Activated T-cell treated with anti-CD3 and anti-CD28 coated beads for 48 hours (primary cell): ENCODE data around the gene TCERG1L.
"Not testable (repeated sequence)": the region's sequence is repeated elsewhere in the genome, so short reads cannot be mapped to it uniquely, and the experiment has no call there.

ENCODE experiments used
- DNase-seq: peaks from one replicate; pipeline ENCODE4 v3.0.0-alpha.2; 2020; ENCODE audit warnings: low read depth

TCERG1L gene

DNA sequence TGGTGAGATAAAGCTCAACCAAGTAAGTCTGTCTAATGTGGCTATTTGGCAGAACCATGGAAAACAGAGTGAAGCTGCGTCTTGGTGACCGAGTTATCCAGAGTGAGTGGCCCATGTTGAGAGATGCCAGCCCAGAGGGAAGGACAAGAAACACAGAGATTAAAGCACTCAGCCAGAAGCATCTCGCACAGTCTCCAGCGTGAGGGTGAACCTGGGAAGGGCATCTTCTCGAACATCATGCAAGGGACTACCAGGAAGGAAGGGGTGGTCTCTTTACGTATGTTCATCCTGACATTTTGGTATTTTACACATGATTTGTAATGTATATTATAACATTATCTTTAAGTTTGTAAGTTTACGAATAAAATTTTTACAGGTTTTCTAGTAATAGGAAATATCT, 146.4 kb downstream of the TCERG1L start:
- no peak for DNase-seq

DNA sequence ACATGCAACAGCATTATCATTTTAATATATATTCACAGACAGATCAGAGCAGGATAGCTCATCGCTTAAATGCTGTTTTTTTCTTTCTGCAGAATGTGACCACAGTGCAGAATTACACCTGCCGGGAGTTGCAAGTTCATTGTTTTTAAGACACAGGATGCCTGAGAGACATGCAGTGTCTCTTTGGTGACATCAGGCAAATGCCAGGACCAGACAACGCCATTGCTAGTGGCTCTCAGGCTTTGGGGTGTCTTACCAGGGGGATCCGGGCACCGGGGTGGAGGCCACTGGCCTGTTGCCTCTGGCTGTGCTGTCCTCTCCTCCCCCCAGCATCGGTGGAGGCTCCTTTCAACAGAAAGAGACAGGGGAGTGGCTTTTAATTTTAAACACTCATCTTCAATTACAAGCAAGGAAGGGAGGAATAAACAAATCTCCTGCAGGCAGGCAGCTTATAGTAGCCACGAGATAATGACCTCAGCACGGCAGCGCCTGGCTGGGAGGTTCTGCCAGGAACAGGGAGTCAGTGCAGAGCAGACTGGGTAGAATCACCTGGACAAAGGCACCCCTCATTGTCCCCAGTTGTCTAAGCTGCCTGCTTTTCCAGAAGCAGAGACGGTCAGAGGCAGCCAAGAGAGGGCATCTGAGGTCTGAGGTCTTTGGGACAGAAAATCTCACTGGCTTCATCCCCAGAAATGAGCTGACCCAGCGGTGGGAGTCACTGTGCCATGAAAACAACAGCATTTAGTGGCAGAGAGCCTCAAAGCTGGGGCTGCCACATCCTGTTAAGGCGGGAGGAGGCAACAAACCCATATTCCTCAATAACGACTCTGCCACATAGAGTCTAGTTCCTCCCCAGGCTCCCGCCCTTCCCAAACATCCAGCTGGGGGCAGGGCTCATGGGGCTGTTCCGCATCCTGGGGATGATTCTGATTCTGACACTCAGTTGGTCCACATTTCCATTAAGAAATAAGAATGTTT, 148.4 kb downstream of the TCERG1L start:
- no peak for DNase-seq

DNA sequence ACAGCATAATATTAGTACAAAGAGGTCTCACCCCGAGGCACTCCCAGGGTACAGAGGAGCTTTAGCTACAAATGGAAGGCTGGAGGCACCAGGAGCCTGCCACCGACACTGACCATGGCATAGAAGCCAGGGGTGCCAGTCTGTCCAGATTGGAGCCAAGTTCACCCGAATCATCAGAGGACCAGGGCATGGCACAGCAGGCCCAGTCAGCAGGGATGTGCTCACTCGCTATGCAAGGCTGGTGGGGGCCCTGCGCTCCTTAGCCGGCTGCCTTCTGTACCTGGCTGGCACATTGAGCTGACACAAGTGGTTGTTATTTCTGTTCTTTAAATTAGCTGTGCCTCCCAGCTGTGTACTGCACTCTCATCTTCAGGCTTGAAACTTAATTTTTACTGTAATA, 149.3 kb downstream of the TCERG1L start:
- DNase-seq, result no peak

DNA sequence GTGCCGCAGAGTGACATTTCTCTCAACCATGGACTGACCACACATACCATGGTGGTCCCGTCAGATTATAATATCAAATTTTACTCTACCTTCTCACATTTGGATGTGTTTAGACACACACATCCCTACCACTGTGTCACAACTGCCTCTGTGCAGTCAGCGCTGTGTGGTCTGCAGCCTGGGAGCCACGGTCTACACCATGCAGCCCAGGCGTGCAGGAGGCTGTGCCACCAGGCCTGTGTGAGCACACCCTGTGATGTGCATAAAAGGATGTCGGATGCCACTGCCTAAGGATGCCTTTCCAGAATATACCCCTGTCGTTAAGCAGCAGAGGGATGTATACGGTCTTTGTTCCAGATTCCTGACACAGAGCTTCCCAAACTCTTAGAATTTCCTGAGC, 150.4 kb downstream of the TCERG1L start:
- DNase-seq, result no peak

DNA sequence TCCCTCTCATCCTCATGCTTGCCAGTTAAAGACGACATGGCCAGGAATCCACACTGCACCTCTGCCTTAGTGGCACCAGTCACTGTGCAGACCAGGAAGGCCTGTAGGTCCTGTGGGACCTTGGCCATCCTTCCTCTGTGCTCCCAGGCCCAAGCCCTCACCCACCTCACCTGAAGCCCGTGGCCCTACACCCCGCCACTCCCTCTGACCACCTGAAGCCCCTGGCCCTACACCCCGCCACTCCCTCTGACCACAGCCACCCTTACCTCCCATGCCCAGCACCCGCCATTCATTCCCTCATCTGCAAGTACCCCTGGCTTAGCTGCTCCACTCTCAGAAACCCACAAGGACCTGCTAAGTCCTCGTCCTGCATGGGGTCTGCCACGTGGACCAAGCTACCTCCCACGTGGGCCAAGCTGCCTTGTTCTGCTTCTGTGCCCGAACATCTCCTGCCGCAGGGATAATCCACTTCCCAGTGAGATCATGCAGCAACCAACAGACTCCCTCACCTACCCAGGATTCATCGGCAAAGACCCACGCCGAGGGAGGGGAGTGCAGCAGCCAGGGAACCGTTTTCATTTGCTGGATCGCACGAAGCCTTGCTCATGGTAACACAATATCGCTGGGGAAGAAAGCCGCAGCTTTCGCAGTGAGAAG, 151.2 kb downstream of the TCERG1L start:
- no peak for DNase-seq

DNA sequence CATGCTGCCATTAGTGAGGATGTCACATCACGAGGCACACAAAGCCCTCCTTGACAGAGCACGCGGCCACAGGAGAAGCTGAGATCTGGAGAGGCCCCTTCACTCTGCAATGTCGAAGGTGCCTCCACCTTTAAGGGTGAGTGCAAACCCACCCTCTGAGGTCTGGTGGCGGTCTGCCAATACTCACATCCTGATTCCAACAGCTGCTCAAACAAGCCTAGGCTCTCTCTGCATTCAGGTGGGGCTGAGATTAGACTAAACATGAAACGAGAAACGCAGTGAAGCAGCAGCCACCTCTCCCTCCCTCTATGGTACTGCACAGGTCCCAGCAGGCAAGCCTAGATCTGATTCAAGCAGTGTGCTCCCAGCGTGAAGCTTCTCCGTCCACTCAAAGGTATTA, 151.8 kb downstream of the TCERG1L start:
- DNase-seq, result no peak

DNA sequence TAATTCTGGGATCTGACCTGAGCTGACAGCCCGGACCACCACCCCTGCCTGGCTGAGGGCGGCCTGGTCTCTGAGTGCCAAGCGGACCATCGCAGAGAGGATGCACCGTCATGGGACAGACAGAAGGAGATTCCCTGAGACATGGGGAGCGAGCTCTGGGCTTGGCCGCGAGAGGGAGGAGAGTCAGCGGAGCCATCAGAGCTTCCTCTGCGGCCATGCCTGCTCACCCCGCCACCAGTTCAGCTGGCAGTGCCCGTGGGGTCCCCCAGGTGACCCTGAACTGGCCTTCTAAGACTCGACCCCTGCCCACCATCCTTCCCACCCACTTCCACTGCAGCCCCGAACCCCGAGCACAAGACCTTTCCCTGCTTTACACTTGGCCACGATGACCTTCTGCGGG, 152.8 kb downstream of the TCERG1L start:
- no peak for DNase-seq

DNA sequence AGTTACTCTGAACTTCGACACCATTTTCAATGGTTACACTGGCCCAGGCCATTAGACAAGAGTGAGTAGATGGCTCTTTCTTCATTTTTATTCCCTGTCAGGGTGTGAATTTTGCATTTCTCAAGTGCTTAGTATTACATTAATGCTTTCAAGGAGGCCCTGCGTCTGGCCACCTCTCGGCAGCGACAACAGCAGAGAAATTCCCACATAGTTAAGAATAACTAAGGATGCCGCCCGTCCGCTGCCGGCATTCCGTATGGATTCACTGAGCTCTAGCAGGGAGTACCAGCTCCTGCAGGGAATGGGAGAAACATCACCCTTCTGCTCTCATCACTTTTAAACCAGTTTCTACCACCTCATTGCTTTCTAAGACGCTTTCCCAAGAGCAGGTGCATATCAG, 153.6 kb downstream of the TCERG1L start:
- no peak for DNase-seq

DNA sequence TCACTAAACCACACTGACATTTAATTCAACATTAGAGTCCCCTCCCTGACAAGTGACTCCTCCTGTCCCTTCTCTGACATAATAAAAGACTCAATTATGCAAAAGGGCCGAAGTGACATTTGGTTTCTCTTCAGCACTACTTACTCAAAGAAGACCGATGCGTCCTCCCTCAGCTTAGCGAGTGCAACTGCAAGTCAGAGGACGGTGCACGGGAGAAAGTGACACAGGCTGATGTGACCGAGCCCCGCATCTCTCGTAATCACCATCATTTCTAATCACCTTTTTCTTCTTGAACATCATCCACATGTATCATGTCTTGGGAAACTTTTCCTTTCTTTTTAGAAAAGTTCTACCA, 155.7 kb downstream of the TCERG1L start:
- DNase-seq, result no peak

DNA sequence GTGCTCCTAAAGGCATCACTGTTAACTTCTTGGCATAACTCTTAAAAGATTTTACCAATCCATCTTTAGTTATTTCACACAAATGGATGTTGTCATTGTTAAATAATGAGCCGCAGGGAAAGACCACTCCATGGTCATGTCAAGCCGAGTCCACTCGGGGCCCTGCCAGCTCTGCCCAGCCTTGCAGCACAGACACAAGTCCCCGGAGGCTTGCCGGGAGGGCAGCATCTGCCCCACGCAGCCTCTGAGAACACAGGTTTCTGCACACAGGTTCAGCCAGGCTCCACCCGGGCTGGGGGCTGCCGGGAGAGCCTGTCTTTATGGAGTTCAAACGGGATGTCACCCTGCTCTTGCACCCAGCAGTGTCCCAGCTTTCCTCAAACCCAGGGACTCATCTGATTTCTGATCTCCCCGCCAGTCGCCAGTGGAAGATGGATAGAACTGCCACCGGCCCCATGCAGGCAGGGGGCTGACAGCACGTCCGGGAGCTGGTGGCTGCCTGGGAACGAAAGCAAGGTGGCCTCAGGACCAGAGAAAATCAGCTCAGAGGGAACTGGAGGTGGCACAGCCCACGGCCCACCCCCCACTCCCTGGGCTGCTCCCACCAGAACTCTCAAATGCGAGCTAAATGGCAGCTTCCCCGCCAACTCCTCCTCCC, 156.2 kb downstream of the TCERG1L start:
- no peak for DNase-seq

DNA sequence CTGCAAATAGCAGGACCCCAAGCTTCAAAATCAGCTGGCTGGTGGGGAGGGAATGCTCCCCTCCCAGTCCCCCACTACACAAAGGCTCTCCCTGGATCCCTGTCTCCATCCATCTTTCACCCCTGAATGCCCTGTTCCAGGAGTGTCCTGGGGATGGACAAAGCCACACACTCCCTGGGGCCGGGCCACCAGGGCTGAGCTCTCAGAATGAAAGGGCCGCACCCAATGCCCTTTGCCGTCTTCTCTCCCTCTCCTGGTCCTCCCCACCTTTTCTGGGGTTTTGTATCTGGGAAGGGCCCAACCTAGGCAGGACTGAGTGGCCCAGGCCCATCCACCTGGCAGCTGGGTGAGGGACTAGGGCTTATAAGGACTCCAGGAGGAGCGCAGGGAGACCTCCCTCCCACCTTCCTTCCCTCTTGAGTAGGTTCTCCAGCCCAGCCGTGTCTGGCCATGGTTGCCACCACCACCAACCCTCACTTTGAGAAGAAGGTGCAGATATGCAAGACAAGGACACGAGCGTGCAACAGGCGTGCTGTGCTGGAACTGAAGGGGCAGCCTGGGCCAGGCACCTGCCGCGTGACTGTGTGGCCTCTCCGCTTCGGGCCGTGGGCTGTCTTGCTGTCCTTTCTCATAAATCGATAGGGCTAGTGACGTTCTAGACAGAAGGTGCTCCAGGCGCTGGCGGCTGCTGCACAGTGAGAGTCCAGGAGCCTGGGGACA, 157.1 kb downstream of the TCERG1L start:
- no peak for DNase-seq

DNA sequence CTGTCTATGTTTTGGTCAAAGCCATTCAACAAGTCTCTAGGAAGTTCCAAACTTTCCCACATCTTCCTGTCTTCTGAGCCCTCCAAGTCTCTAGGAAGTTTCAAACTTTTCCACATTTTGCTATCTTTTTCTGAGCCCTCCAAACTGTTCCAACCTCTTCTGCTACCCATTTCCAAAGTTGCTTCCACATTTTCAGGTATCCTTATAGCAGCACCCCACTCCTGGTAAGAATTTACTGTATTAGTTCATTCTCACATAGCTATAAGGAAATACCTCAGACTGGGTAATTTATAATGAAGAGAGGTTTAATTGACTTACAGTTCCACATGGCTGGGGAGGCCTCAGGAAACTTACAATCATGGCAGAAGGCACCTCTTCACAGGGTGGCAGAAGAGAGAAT, 159.1 kb downstream of the TCERG1L start:
- DNase-seq, result not testable (repeated sequence)

DNA sequence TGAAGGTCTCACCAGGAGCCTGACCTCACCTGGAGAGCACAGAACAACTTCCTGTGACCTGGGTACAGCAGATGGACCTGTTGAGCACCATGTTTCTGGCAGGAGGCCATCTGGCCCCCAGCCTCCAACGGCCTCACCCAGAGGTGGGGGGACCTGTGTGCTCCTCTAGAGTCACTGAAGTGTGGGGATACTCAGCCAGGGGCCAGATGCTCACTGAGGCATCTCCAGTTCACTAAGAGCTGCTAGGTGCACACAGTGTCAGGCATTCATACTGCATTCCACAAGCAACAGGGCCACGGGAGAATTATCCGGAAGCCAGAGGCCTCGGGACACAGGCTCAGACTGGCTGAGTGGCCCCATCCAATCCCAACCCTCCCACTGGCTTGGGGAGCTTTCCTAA, 161.4 kb downstream of the TCERG1L start:
- no peak for DNase-seq

DNA sequence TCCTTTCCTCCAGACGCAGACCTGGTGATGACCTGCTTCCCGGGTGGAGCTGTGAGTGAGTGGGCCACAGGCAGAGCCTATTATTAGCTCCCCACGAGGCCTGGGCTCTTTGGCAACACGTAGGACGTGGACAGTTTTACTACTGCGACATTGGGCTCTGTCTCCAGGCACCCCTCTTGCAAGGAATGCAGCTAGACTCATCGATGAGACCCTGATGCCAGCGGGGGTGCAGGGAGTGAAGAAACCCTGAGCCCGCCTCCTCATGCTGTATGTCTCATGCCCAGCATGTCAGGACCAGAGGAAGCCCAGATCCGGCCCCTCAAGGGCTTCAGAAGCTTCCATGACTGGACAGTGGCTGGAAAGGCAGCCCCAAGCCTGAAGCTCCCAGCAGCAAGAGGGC, 161.9 kb downstream of the TCERG1L start:
- DNase-seq, result no peak

DNA sequence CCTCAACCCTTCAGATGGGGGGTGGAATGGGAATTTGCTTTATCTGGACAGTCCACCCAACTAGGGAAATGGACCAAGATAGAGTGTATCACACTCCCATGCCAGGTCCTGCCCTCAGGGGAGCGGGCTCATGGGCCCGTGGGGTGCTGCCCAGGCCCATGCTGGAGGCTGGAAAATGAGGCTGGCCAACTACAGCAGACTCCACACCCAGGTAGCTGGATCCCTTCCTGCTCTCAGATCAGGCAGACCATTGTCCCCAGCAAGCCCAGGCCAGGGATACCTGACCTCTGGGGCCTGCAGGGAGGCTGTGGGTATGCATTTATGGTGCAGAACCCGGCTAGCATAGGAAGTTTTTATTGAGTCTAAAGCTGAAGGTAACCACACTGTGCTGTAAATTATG, 162.4 kb downstream of the TCERG1L start:
- DNase-seq, result no peak

DNA sequence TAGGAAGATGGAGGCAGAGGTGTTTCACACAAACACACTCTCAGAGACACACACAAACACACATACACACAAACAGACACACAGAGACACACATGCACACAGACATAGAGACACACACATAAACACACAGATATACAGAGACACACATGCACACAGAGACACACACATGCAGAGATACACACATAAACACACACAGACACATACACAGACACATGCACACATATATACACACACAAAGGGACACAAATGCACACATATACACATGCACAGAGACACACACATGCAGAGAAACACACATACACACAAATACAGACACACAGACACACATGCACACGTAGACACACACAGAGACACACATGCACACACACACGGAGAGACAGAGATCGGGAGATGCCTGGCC, 163.3 kb downstream of the TCERG1L start:
- DNase-seq, result no peak

DNA sequence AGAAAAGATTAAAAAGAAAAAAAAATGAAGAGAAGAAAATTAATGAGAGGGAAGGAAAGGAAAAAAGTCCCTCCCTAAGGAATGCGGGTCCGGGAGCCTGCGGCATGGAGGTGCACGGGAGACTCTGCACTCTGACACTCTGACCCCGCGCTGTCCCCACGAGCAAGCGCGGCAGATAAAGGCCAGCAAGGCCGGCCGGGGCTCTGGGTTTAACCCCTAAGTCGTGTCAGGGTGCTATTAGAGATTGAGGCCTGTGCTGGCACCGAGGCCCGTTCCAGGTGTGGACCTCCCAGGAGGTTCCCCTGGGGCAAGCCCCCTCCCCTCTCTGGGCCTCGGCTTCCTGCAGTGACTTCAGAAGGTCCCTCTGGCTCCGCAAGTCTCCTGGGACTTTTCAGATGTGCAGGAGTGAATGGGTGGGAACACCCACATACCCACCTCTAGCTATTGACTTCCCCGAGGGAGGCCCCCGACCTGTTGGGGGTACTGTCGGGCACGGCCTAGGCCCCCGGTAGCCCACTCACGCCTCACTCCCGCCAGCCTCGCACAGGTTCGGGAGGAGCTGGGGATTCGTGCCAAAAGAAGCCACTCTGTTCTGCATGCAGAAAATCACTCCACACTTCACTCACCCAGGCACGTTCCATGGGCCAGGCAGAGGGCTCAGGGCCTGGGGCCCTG, 164.1 kb downstream of the TCERG1L start:
- DNase-seq, result no peak

DNA sequence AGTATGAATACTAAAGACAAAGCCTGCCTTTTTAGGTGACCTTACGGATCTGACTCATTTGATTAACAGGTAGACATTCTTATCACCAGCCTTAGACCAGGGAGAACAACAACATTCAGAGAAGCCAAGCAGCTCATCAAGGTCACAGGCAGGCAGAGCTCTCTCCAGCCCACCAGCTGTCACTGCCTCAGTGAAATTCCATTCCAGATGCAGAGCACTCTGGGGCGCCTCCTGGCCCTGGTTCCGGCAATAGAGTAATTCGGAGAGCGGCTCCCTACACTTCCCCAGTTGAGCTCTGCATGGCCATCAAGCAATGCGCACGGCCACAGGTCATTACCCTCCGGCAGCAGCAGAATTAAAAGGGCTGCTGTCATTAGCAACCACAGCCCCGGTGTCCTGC, 164.7 kb downstream of the TCERG1L start:
- DNase-seq, result no peak

DNA sequence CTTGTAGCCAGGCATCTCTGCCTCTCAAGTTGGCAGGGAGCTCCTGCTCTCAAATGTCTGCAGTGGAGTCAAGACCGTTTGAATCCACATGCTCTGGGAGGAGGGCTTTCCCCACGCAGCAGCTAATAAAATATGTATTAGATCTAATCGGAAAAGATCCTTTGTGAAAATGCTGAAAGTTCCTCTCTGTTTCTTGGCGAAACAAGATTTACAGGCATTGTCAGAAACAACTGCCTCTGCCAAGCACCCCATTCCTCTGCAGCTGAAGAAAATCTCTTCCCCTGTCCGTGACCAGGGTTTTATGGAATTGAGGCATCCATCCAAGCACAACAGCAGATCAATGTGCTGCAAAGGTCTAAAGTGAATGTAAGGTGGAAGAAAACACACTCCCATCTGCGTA, 165.8 kb downstream of the TCERG1L start:
- DNase-seq, result no peak

DNA sequence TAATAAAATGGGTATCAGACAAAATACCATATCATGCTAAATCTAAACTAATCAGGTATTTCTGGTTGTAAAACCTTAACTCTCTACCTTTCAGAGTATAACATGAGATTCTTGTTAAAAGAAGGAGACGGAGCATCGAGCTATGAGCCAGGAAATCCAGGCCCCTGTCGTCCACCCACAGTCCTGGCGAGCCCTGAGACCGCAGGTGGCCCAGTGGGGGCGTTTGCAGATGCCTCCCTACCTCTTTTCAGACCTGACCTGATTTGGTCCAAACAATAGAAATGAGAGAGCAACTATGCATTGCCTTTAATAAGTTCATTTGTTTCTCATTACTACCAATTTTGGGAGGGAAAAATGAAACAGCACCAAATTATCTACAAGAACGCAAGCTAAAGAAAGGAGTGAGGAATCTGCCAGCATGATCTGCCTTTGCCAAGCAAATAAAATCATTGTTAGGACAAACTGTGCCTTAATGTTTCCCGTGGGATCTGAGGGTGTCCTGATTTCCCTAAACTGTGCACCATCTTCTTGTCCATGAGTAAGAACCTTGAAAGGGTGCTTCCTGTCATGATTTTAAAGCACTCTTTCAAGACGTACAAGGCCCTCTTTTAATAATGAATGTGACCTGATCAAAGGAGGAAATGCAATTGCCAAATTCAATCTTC, 166.7 kb downstream of the TCERG1L start:
- no peak for DNase-seq

DNA sequence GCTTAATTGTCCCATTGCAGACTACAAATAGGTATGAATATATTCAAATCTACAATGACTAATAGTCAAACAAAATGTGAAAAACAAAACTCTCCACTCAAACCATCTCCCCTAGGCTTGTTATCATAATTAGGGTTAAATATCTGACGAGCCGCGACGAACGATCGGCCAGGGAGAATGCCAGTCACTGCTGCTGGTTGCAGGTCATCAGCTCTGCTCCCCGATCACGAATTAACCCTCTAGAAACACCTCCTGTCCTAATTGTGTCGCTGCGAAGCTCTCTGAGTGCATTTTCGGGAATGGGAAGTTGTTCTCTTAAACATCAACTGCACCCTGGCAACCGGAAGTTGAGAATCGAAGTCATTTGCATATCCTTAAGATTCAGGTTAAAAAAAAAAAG, 167.3 kb downstream of the TCERG1L start:
- no peak for DNase-seq
